Urinary bladder (tissue), 4 donors: ENCODE data around the gene RANBP17. TPM values are rescaled to one million over a fixed set of nuclear protein-coding genes. Genes with fewer than 3 reads are reported as not detected.
"Not testable (repeated sequence)": the region's sequence is repeated elsewhere in the genome, so short reads cannot be mapped to it uniquely, and the experiment has no call there.

Experiments
- DNase-seq: peaks from one replicate; pipeline ENCODE4 v3.0.0-alpha.2; 2015; ENCODE audit errors: extremely low spot score
- H3K27ac ChIP-seq: one replicate; pipeline ENCODE4 v1.5.1; 2013; ENCODE audit warnings: low read depth, mild to moderate bottlenecking, moderate library complexity
- H3K36me3 ChIP-seq: one replicate; pipeline ENCODE4 v1.6.1; 2013; ENCODE audit warnings: mild to moderate bottlenecking, moderate library complexity; ENCODE audit not compliant: insufficient read depth
- H3K4me1 ChIP-seq: one replicate; pipeline ENCODE4 v1.6.1; 2013; ENCODE audit warnings: mild to moderate bottlenecking, moderate library complexity; ENCODE audit not compliant: insufficient read depth
- H3K4me3 ChIP-seq: one replicate; pipeline ENCODE4 v1.5.1; 2013; ENCODE audit warnings: low read depth, low read length
- WGBS: extraction: QIAGEN DNeasy Blood & Tissue Kit; methylation state at CpG from one replicate; pipeline ENCODE4 v1.1.7; 2013; 5-methylcytosine and 5-hydroxymethylcytosine counted together
- polyA plus RNA-seq: library from polyadenylated mRNA; stranded (reverse); fragments of 200-250 nt; gene quantifications from one replicate; pipeline ENCODE4 v1.2.3, GENCODE V29; 2013
- total RNA-seq: library from RNA; depleted of rRNA; stranded (reverse); fragments of >200 nt; gene quantifications from one replicate; pipeline ENCODE4 v1.2.3, GENCODE V29; 2014
- donor health status: healthy with polysubstance abuse.
- donor health status: healthy.

Gene RANBP17
- total and polyA plus RNA-seq, 2 donors = 2.4 to 96.5 TPM

- Histone ChIP-seq H3K27ac (no peak overlapping the region), H3K36me3 (no peaks in the 10 kb centered on the region), H3K4me1 (no peaks in the 10 kb centered on the region), H3K4me3 (no peak overlapping the region)
- no peak for DNase-seq
These were observed 75.3 kb downstream of the RANBP17 start for GRCh38 chr5:170937072-170937471.

DNA sequence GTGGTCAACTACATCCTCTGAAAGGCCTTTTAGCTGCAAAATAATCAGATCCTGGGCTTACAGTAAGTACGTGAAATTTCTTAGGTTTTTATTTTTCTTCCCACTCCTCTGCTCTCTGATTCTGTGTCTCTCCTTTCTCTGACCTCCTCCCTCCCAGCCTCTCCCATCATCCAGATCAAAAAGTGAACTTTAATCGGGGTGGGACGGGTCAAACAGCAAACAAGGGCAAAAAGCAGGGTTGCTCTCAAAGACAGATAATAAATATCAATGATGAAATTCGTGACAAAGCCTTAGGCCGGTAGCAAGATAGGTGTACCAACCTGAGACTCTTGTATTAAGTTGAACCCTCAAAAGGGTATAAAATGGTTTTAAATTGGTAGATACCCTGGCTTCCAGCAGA lies 76.1 kb downstream of the RANBP17 start:
- H3K4me1 ChIP-seq = no peaks in the 10 kb centered on the region

DNA sequence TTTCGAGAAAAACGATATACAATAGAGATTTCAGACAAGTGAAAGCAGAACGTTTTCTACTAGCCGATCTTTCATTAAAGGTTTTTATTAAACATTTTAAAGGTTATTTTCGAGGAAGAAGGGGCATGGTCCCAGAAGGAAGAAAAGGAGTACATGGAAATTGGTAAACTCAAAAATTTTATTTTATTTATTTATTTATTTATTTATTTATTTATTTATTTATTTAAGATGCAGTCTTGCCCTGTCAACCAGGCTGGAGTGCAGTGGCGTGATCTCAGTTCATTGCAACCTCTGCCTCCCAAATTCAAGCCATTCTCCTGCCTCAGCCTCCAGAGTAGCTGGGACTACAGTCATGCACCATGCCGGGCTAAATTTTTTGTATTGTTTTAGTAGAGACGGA lies 77.4 kb downstream of the RANBP17 start:
- 88% methylated on average over 8 of the region's 8 CpGs for WGBS
- no peak for DNase-seq
- Histone ChIP-seq H3K4me1 (no peaks in the 10 kb centered on the region), H3K36me3 (no peaks in the 10 kb centered on the region), H3K4me3 (no peak overlapping the region), H3K27ac (no peak overlapping the region)

More for the DNA sequence above, 76.1 kb downstream of the RANBP17 start:
- no peak overlapping the region for H3K27ac ChIP-seq
- DNase-seq = no peak
- H3K36me3 ChIP-seq = no peaks in the 10 kb centered on the region
- H3K4me3 ChIP-seq = no peak overlapping the region
- 85% methylated on average over 5 of the region's 5 CpGs for WGBS

- 97% methylated on average over 8 of the region's 8 CpGs for WGBS
- Histone ChIP-seq H3K36me3 (no peaks in the 10 kb centered on the region), H3K27ac (no peak overlapping the region), H3K4me3 (no peak overlapping the region), H3K4me1 (no peaks in the 10 kb centered on the region)
- DNase-seq = no peak
These were observed 80.0 kb downstream of the RANBP17 start for GRCh38 chr5:170941788-170942187.

DNA sequence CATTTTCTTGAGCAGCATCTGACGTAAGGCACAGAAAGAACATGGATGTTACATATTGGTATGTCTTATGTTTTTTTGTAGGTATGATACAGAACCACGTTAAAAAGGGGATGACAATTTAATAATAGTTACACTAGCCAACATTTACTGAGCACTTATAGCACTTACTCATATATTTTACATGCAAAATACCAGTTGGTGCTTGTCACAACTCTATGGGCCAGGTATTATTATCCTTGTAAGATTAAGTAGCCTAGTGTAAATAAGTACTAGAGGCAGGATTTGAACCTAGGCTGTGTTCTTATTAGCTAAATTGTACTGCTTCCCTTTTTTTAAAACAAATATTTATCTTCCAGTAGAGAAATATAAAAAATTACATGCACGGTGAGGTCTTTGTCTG lies 83.5 kb downstream of the RANBP17 start:
- Histone ChIP-seq H3K27ac (no peak overlapping the region), H3K4me1 (no peaks in the 10 kb centered on the region), H3K4me3 (no peak overlapping the region), H3K36me3 (no peaks in the 10 kb centered on the region)
- no peak for DNase-seq
- 75% methylated on average over 3 of the region's 3 CpGs for WGBS

DNA sequence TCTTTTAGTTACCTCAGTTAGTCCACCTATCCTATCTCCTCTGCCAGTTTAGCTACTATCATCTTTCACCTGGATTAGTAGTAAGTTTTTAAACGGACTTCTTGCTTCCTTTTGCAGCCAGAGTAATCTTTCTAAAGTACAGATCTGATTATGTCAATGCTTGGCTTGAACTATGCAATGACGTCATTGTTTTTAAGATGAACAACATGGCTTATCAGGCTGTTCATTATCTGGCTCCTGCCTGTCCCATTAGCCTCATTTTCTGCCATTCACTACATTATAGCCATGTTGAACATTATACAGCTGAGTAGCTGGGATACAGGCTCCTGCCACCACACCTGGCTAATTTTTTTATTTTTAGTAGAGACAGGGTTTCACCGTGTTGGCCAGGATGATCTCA lies 98.7 kb downstream of the RANBP17 start:
- no peaks in the 10 kb centered on the region for H3K36me3 ChIP-seq
- WGBS = 32% methylated on average over 3 of the region's 3 CpGs
- DNase-seq = no peak

GRCh38 chr5:170963521-170963920 lies 101.7 kb downstream of the RANBP17 start:
- Histone ChIP-seq H3K36me3 (no peaks in the 10 kb centered on the region), H3K4me3 (no peak overlapping the region), H3K4me1 (no peaks in the 10 kb centered on the region), H3K27ac (no peak overlapping the region)
- DNase-seq = no peak
- WGBS = 82% methylated on average over 5 of the region's 5 CpGs

More for the DNA sequence above, 98.7 kb downstream of the RANBP17 start:
- H3K4me3 ChIP-seq = no peak overlapping the region
- no peaks in the 10 kb centered on the region for H3K4me1 ChIP-seq
- H3K27ac ChIP-seq = no peak overlapping the region

DNA sequence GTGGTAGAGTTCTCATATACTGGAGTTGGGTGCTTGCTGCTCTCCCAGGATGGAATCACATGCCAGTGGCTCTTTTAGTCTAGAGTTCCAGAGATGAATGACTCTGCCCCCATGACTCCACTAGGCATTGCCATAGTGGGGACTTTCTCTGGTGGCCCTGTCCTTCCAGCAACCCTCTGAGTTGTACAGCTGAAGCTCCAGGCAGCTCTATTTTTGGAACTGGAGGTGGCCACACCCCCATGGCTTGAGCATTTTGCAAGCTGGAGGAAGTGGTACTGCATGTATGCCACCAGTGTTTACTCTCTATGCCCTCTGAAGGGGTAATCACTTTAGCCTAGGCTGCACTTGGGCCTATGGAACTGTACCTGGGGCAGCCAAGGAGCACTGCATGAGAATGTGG lies 112.6 kb downstream of the RANBP17 start:
- Histone ChIP-seq H3K36me3 (no peaks in the 10 kb centered on the region), H3K4me3 (no peak overlapping the region), H3K27ac (no peak overlapping the region), H3K4me1 (no peaks in the 10 kb centered on the region)
- DNase-seq = no peak

- H3K4me3 ChIP-seq, H3K27ac ChIP-seq, DNase-seq, H3K36me3 ChIP-seq, H3K4me1 ChIP-seq: not testable (repeated sequence)
- 98% methylated on average over 2 of the region's 2 CpGs for WGBS
These were observed 118.4 kb downstream of the RANBP17 start for GRCh38 chr5:170980261-170980660.

GRCh38 chr5:170985486-170985885 lies 123.7 kb downstream of the RANBP17 start:
- no peak for DNase-seq
- H3K36me3 ChIP-seq = no peaks in the 10 kb centered on the region
- no peak overlapping the region for H3K4me3 ChIP-seq
- H3K27ac ChIP-seq = no peak overlapping the region
- no peaks in the 10 kb centered on the region for H3K4me1 ChIP-seq
- WGBS = 59% methylated on average over 1 of the region's 1 CpG

DNA sequence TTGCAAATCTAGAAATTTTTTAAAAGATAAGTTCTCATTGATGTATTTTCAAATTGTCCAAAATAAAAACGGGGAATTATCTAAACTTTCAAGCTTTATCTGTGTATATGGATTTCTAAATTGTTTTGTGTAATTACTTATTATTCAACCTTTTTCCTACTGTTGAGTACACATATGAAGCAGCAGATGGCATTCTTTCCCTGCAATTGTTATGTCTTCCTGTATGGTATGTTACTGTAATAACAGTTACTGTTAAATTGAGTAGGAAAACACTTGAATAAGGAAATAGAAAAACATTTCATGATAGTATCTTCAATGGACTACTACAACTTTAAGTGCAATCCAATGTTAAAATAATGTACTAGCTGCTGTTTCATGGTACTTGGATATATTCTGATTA lies 124.8 kb downstream of the RANBP17 start:
- no peak for DNase-seq
- H3K4me1 ChIP-seq = no peaks in the 10 kb centered on the region
- no peak overlapping the region for H3K4me3 ChIP-seq
- H3K36me3 ChIP-seq = no peaks in the 10 kb centered on the region
- WGBS = 35% methylated on average over 1 of the region's 1 CpG
- H3K27ac ChIP-seq = no peak overlapping the region

- no peak overlapping the region for H3K4me3 ChIP-seq
- no peaks in the 10 kb centered on the region for H3K4me1 ChIP-seq
- no peaks in the 10 kb centered on the region for H3K36me3 ChIP-seq
- DNase-seq = no peak
- no peak overlapping the region for H3K27ac ChIP-seq
These were observed 131.7 kb downstream of the RANBP17 start for GRCh38 chr5:170993476-170993875.

GRCh38 chr5:171010086-171010485 lies 148.3 kb downstream of the RANBP17 start:
- 86% methylated on average over 3 of the region's 3 CpGs for WGBS
- H3K4me1 ChIP-seq = no peaks in the 10 kb centered on the region

DNA sequence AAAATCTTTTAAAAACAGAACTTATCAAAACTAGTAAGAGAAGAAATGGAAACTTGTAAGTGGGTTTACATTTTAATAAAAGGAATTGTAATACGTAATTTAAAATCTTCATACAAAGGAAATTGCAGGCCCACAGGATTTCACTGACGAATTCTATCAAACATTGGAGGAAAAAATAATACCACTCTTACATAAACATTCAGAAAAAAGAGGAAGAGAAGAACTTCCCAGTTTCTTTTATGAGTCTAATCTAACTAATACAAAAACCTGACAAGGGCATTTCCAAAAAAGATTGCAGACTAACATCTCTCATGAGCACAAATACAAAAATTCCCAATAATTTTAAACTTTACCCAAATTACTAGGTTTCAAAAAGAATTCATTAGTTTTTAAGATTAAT lies 149.0 kb downstream of the RANBP17 start:
- H3K36me3 ChIP-seq = no peaks in the 10 kb centered on the region
- H3K27ac ChIP-seq = no peak overlapping the region
- H3K4me3 ChIP-seq = no peak overlapping the region
- no peaks in the 10 kb centered on the region for H3K4me1 ChIP-seq
- WGBS = 86% methylated on average over 2 of the region's 2 CpGs
- DNase-seq = no peak

More at GRCh38 chr5:171010086-171010485, 148.3 kb downstream of the RANBP17 start:
- Histone ChIP-seq H3K36me3 (no peaks in the 10 kb centered on the region), H3K27ac (no peak overlapping the region), H3K4me3 (no peak overlapping the region)
- DNase-seq = no peak

DNA sequence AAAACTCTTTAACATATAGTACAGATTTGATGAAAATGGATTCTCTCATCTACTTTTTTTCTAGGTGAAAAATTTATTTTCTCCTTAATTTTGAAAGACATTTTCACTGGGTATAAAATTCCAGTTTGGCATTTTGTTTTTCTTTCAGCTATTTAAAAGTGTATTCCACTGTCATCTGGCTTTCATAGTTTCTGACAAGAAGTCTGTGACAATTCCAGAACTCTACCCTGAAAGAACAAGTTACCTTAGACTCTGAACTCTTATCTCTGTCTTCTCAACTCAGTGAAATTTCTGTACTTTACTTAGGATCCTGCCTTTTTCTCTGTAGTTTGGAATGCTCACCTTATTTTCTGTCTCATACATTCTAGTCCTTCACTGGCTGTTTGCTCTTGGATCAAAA lies 161.7 kb downstream of the RANBP17 start:
- H3K36me3 ChIP-seq = no peaks in the 10 kb centered on the region
- H3K4me3 ChIP-seq = no peak overlapping the region
- DNase-seq = no peak
- no peak overlapping the region for H3K27ac ChIP-seq
- H3K4me1 ChIP-seq = no peaks in the 10 kb centered on the region
